Mesenchymal stem cell (in vitro differentiated cells and primary cell): Measurements from ENCODE around the gene ABCC4.

ENCODE experiments used
- DNase-seq: peaks from one replicate; pipeline ENCODE4 v3.0.0-alpha.2; 2013
- H2AFZ ChIP-seq: one replicate; pipeline ENCODE4 v1.6.1; 2013; ENCODE audit warnings: low read depth, mild to moderate bottlenecking, control low read depth, inconsistent platforms, low read length, moderate library complexity
- H2AK5ac ChIP-seq: 2 replicates; pipeline ENCODE4 v1.6.1; 2013; ENCODE audit warnings: low read length, moderate library complexity, mild to moderate bottlenecking, inconsistent platforms; ENCODE audit not compliant: severe bottlenecking
- H2BK120ac ChIP-seq: one replicate; pipeline ENCODE4 v1.6.1; 2013; ENCODE audit warnings: low read depth, mild to moderate bottlenecking, inconsistent platforms, low read length, moderate library complexity
- H2BK12ac ChIP-seq, 2 experiments: one replicate each; pipeline ENCODE4 v1.6.1; 2013; ENCODE audit warnings: inconsistent platforms in 2 of 2, low read length in 2 of 2, mild to moderate bottlenecking in 2 of 2, moderate library complexity in 2 of 2, control low read depth in 1 of 2
- H2BK15ac ChIP-seq: one replicate; pipeline ENCODE4 v1.6.1; 2013; ENCODE audit warnings: mild to moderate bottlenecking, low read depth, inconsistent platforms; ENCODE audit not compliant: poor library complexity, severe bottlenecking
- H2BK5ac ChIP-seq: 2 replicates; pipeline ENCODE4 v1.6.1; 2013; ENCODE audit warnings: low read depth, mild to moderate bottlenecking, low read length, control low read depth, inconsistent platforms; ENCODE audit not compliant: poor library complexity, severe bottlenecking
- H3K14ac ChIP-seq, 2 experiments: one replicate each; pipeline ENCODE4 v1.6.1; 2013; ENCODE audit warnings: inconsistent platforms in 2 of 2, low read length in 2 of 2, control low read depth in 1 of 2, mild to moderate bottlenecking in 1 of 2, moderate library complexity in 1 of 2
- H3K18ac ChIP-seq, 2 experiments: one replicate each; pipeline ENCODE4 v1.6.1; 2013; ENCODE audit warnings: inconsistent platforms in 2 of 2, low read length in 2 of 2, control low read depth in 1 of 2, low read depth in 1 of 2, mild to moderate bottlenecking in 1 of 2
- H3K23ac ChIP-seq, 2 experiments: one replicate each; pipeline ENCODE4 v1.6.1; 2013; ENCODE audit warnings: inconsistent platforms in 2 of 2, low read length in 2 of 2, mild to moderate bottlenecking in 2 of 2, moderate library complexity in 2 of 2, control low read depth in 1 of 2
- H3K27ac ChIP-seq: 2 replicates; pipeline ENCODE4 v1.5.1; 2013; ENCODE audit warnings: mild to moderate bottlenecking, moderate library complexity, low read length, control low read depth, inconsistent platforms; ENCODE audit not compliant: poor library complexity, severe bottlenecking
- H3K27me3 ChIP-seq, 2 experiments: 2 replicates each; pipeline versions ENCODE4 v1.6.1 to v1.7.0; 2013; ENCODE audit warnings: low read length in 2 of 2, mild to moderate bottlenecking in 2 of 2, moderate library complexity in 2 of 2, control low read depth in 1 of 2, inconsistent platforms in 1 of 2; ENCODE audit not compliant: control insufficient read depth in 1 of 2, insufficient read depth in 1 of 2
- H3K36me3 ChIP-seq, 2 experiments: 2 replicates each; pipeline versions ENCODE4 v1.6.1 to v1.7.0; 2013; ENCODE audit warnings: low read length in 2 of 2, control low read depth in 1 of 2, inconsistent platforms in 1 of 2, low read depth in 1 of 2, mild to moderate bottlenecking in 1 of 2; ENCODE audit not compliant: insufficient read depth in 2 of 2, control insufficient read depth in 1 of 2
- H3K4ac ChIP-seq, 2 experiments: one replicate each; pipeline ENCODE4 v1.6.1; 2013; ENCODE audit warnings: inconsistent platforms in 2 of 2, low read length in 2 of 2, mild to moderate bottlenecking in 2 of 2, moderate library complexity in 2 of 2, control low read depth in 1 of 2, low read depth in 1 of 2
- H3K4me1 ChIP-seq: 2 replicates; pipeline ENCODE4 v1.6.1; 2013; ENCODE audit warnings: low read depth, low read length, control low read depth; ENCODE audit not compliant: control insufficient read depth, insufficient read depth
- H3K4me2 ChIP-seq: 2 replicates; pipeline ENCODE4 v1.6.1; 2013; ENCODE audit warnings: low read length, mild to moderate bottlenecking, inconsistent platforms; ENCODE audit not compliant: poor library complexity, severe bottlenecking
- H3K4me3 ChIP-seq, 2 experiments: 2 replicates each; pipeline versions ENCODE4 v1.5.1 to v1.7.0; 2013; ENCODE audit warnings: low read length in 2 of 2, mild to moderate bottlenecking in 2 of 2, control low read depth in 1 of 2, low read depth in 1 of 2; ENCODE audit not compliant: insufficient read depth in 1 of 2
- H3K79me1 ChIP-seq: replicated peaks from 2 replicates; pipeline ENCODE4 v1.6.1; 2013; ENCODE audit warnings: mild to moderate bottlenecking, control low read depth, low read length, inconsistent platforms; ENCODE audit not compliant: poor library complexity, severe bottlenecking
- H3K9ac ChIP-seq: 2 replicates; pipeline ENCODE4 v1.7.0; 2013; ENCODE audit warnings: mild to moderate bottlenecking, low read length, moderate library complexity
- H3K9me3 ChIP-seq: 2 replicates; pipeline ENCODE4 v1.7.0; 2013; ENCODE audit warnings: mild to moderate bottlenecking, low read length; ENCODE audit not compliant: control insufficient read depth
- H4K8ac ChIP-seq: one replicate; pipeline ENCODE4 v1.6.1; 2013; ENCODE audit warnings: inconsistent platforms, mild to moderate bottlenecking, low read length, moderate library complexity
- H4K91ac ChIP-seq: one replicate; pipeline ENCODE4 v1.6.1; 2013; ENCODE audit warnings: mild to moderate bottlenecking, low read length, inconsistent platforms
- WGBS: methylation state at CpG from one replicate; pipeline ENCODE4 v1.1.7; 2013; ENCODE audit warnings: mixed read lengths; 5-methylcytosine and 5-hydroxymethylcytosine counted together

The ABCC4 gene

GRCh38 chr13:95007322-95007721 is 293.9 kb downstream of the ABCC4 start:
- Histone ChIP-seq H3K36me3 (no peaks in the 10 kb centered on the region), H3K14ac (no peak overlapping the region), H3K4ac (no peak overlapping the region), H3K4me1 (peaks cover 8% of the 10 kb centered on the region), H3K9me3 (no peaks in the 10 kb centered on the region), H3K27me3 (peaks cover 5% of the 10 kb centered on the region in 2 experiments), H4K91ac (no peak overlapping the region), H2AK5ac (no peak overlapping the region), H2BK5ac (no peak overlapping the region), H3K18ac (no peak overlapping the region), H3K4me2 (no peak overlapping the region), H3K27ac (no peak overlapping the region), H3K4me3 (no peak overlapping the region), H2BK120ac (no peak overlapping the region), H3K79me1 (no peaks in the 10 kb centered on the region), H3K9ac (no peak overlapping the region), H2BK12ac (no peak overlapping the region), H2BK15ac (no peak overlapping the region), H4K8ac (no peak overlapping the region), H2AFZ (no peak overlapping the region), H3K23ac (no peak overlapping the region)
- WGBS: 94% methylated on average over 4 of the region's 12 CpGs
- DNase-seq: no peak

- H3K9me3 ChIP-seq: no peaks in the 10 kb centered on the region
- no peak overlapping the region for H2BK5ac ChIP-seq
- no peak overlapping the region for H2BK12ac ChIP-seq
- DNase-seq: no peak
- no peak overlapping the region for H3K14ac ChIP-seq
- H3K36me3 ChIP-seq: no peaks in the 10 kb centered on the region
- no peak overlapping the region for H3K4me2 ChIP-seq
- H2AFZ ChIP-seq: no peak overlapping the region
- no peak overlapping the region for H4K8ac ChIP-seq
- H3K4ac ChIP-seq: no peak overlapping the region
- H2BK120ac ChIP-seq: no peak overlapping the region
- H2AK5ac ChIP-seq: no peak overlapping the region
- no peak overlapping the region for H4K91ac ChIP-seq
- no peak overlapping the region for H3K4me3 ChIP-seq
- no peak overlapping the region for H3K23ac ChIP-seq
- H3K79me1 ChIP-seq: no peaks in the 10 kb centered on the region
- no peak overlapping the region for H2BK15ac ChIP-seq
- H3K27me3 ChIP-seq: peaks cover 7 to 14% of the 10 kb centered on the region in 2 experiments
- H3K18ac ChIP-seq: no peak overlapping the region
- peaks cover 10% of the 10 kb centered on the region for H3K4me1 ChIP-seq
- no peak overlapping the region for H3K27ac ChIP-seq
- no peak overlapping the region for H3K9ac ChIP-seq
Measured at GRCh38 chr13:95005300-95005699, 296.0 kb downstream of the ABCC4 start.

- peak overlapping the region; percentile 31 to 64 for H3K4me3 ChIP-seq
- H3K18ac ChIP-seq: no peak overlapping the region
- no peak overlapping the region for H4K91ac ChIP-seq
- 15% methylated on average over 41 of the region's 41 CpGs for WGBS
- H3K23ac ChIP-seq: no peak overlapping the region
- H2AK5ac ChIP-seq: no peak overlapping the region
- no peaks in the 10 kb centered on the region for H3K9me3 ChIP-seq
- H3K27me3 ChIP-seq: peaks cover 7 to 14% of the 10 kb centered on the region in 2 experiments
- H3K4ac ChIP-seq: no peak overlapping the region
- no peak overlapping the region for H2BK12ac ChIP-seq
- peak overlapping the region; percentile 55 for H3K4me2 ChIP-seq
- H3K27ac ChIP-seq: no peak overlapping the region
- H2BK15ac ChIP-seq: no peak overlapping the region
- no peak overlapping the region for H4K8ac ChIP-seq
- H2BK120ac ChIP-seq: no peak overlapping the region
- peaks cover 10% of the 10 kb centered on the region for H3K4me1 ChIP-seq
- H3K36me3 ChIP-seq: no peaks in the 10 kb centered on the region
- H3K14ac ChIP-seq: no peak overlapping the region
- H2AFZ ChIP-seq: no peak overlapping the region
- no peak for DNase-seq
- no peak overlapping the region for H3K9ac ChIP-seq
- no peak overlapping the region for H2BK5ac ChIP-seq
- H3K79me1 ChIP-seq: no peaks in the 10 kb centered on the region
Measured at GRCh38 chr13:95003019-95003813, 298.0 kb downstream of the ABCC4 start.

- Histone ChIP-seq H3K4ac (no peak overlapping the region), H3K9ac (no peak overlapping the region), H3K79me1 (no peaks in the 10 kb centered on the region), H3K9me3 (no peaks in the 10 kb centered on the region), H2BK12ac (no peak overlapping the region), H3K23ac (no peak overlapping the region), H3K4me2 (no peak overlapping the region), H3K27ac (no peak overlapping the region), H2BK120ac (no peak overlapping the region), H4K91ac (no peak overlapping the region), H2AK5ac (no peak overlapping the region), H2AFZ (no peak overlapping the region), H2BK5ac (no peak overlapping the region), H3K4me3 (no peak overlapping the region), H3K27me3 (peaks cover 12 to 14% of the 10 kb centered on the region in 2 experiments), H3K18ac (no peak overlapping the region), H3K14ac (no peak overlapping the region), H2BK15ac (no peak overlapping the region), H4K8ac (no peak overlapping the region), H3K4me1 (peaks cover 10% of the 10 kb centered on the region), H3K36me3 (no peaks in the 10 kb centered on the region)
- no peak for DNase-seq
- 88% methylated on average over 6 of the region's 8 CpGs for WGBS
Measured at GRCh38 chr13:95002126-95002525, 299.1 kb downstream of the ABCC4 start.
